Cardiac fibroblast (primary cell): Measurements from ENCODE around the gene ZNF106.

Source experiments
- DNase-seq, 2 donors: peaks; one replicate each; pipeline versions ENCODE4 v3.0.0 to v3.0.0-alpha.2; 2010; ENCODE audit warnings: low read depth in 2 of 2
- H3K4me3 ChIP-seq, 2 donors: replicated peaks in 1 of 2; 1 replicate in 1 of 2; 2 replicates in 1 of 2; pipeline ENCODE4 v1.5.1; 2011; ENCODE audit warnings: low read depth in 2 of 2, low read length in 2 of 2, mild to moderate bottlenecking in 2 of 2, moderate library complexity in 1 of 2
- CTCF ChIP-seq: IDR thresholded peaks from one replicate; pipeline ENCODE4 v1.5.1; 2011; ENCODE audit warnings: low read depth, mild to moderate bottlenecking, low read length, inconsistent platforms

Gene ZNF106

GRCh38 chr15:42403389-42403788 is 87.6 kb downstream of the ZNF106 start:
- TF ChIP-seq CTCF, result no peak
- H3K4me3 ChIP-seq, result no peak overlapping the region
- DNase-seq, result no peak

GRCh38 chr15:42402455-42403205 is 88.3 kb downstream of the ZNF106 start:
- DNase-seq, result no peak

GRCh38 chr15:42401544-42402454 is 89.1 kb downstream of the ZNF106 start:
- TF ChIP-seq CTCF, result no peak
- DNase-seq, result no peak
- no peak overlapping the region for H3K4me3 ChIP-seq

More at GRCh38 chr15:42402455-42403205, 88.3 kb downstream of the ZNF106 start:
- H3K4me3 ChIP-seq, result no peak overlapping the region
- no peak for TF ChIP-seq CTCF

- DNase-seq, result no peak
- no peak for TF ChIP-seq CTCF
- H3K4me3 ChIP-seq, result no peak overlapping the region
Measured at GRCh38 chr15:42395838-42396237, 95.1 kb downstream of the ZNF106 start.

GRCh38 chr15:42394106-42394505 is 96.8 kb downstream of the ZNF106 start:
- no peak overlapping the region for H3K4me3 ChIP-seq
- TF ChIP-seq CTCF, result no peak
- DNase-seq, result no peak

- no peak for TF ChIP-seq CTCF
- no peak overlapping the region for H3K4me3 ChIP-seq
- DNase-seq, result no peak
Measured at GRCh38 chr15:42392309-42393024, 98.5 kb downstream of the ZNF106 start.
